H1 (cell line): ENCODE measurements around the gene DCP2. TPM values are rescaled to one million over a fixed set of nuclear protein-coding genes. Genes with fewer than 3 reads are reported as not detected.
A peak's percentile ranks its signal among the peaks of the same experiment; 100 is the strongest.

ENCODE experiments used
- CTCF ChIA-PET: fragments of 300-600 bp; sonication (Branson Sonifier 250); formaldehyde crosslinking; loops from one replicate; lab custom pipeline; 2021; ENCODE audit not compliant: partially characterized antibody; lab: Charles Lee
- POLR2A ChIA-PET: fragments of 300-600 bp; sonication (Branson Sonifier 250); formaldehyde crosslinking; loops from one replicate; lab custom pipeline; 2021; ENCODE audit warnings: inconsistent platforms; ENCODE audit not compliant: partially characterized antibody; lab: Charles Lee
- DNase-seq, 2 experiments: peaks; one replicate each; pipeline versions ENCODE4 v3.0.0 to v3.0.0-alpha.2; 2010 to 2022; ENCODE audit warnings: low spot score in 2 of 2, low read depth in 1 of 2, mixed read lengths in 1 of 2
- FAIRE-seq: peaks from 2 replicates; lab custom pipeline; 2011; peaks lifted over from hg19 to GRCh38; lab: Jason Lieb, UNC
- H2AFZ ChIP-seq: 2 replicates; pipeline ENCODE4 v1.8.1; 2012; ENCODE audit warnings: low read length, inconsistent platforms
- H2AK5ac ChIP-seq: 2 replicates; pipeline ENCODE4 v1.6.1; 2013; ENCODE audit warnings: low read depth, low read length
- H2BK120ac ChIP-seq: replicated peaks from 2 replicates; pipeline ENCODE3; 2013; ENCODE audit warnings: low read depth, low read length, inconsistent platforms
- H2BK12ac ChIP-seq: 2 replicates; pipeline ENCODE4 v1.6.1; 2013; ENCODE audit warnings: low read depth, low read length
- H2BK15ac ChIP-seq: 2 replicates; pipeline ENCODE4 v1.6.1; 2013; ENCODE audit warnings: low read length
- H2BK20ac ChIP-seq: 2 replicates; pipeline ENCODE4 v1.6.1; 2013; ENCODE audit warnings: low read length
- H2BK5ac ChIP-seq: 2 replicates; pipeline ENCODE4 v1.6.1; 2013; ENCODE audit warnings: low read depth, low read length
- H3K14ac ChIP-seq: 2 replicates; pipeline ENCODE4 v1.6.1; 2013; ENCODE audit warnings: inconsistent platforms; ENCODE audit not compliant: insufficient read length
- H3K18ac ChIP-seq: 2 replicates; pipeline ENCODE4 v1.6.1; 2013; ENCODE audit warnings: low read length; ENCODE audit errors: extremely low read depth
- H3K23ac ChIP-seq: 2 replicates; pipeline ENCODE4 v1.6.1; 2013; ENCODE audit warnings: inconsistent platforms; ENCODE audit not compliant: insufficient read length
- H3K23me2 ChIP-seq: 2 replicates; pipeline ENCODE4 v1.6.1; 2013; ENCODE audit warnings: low read depth, low read length
- H3K27ac ChIP-seq: 2 replicates; pipeline ENCODE4 v1.6.1; 2011; ENCODE audit warnings: low read depth, low read length, inconsistent platforms
- H3K27me3 ChIP-seq, 4 experiments: replicated peaks in 1 of 4; 1 replicate in 1 of 4; 2 replicates in 3 of 4; pipeline versions ENCODE4 v1.6.1 to v1.8.1; 2011 to 2013; ENCODE audit warnings: low read length in 3 of 4, mild to moderate bottlenecking in 3 of 4, inconsistent platforms in 2 of 4, mixed read lengths in 2 of 4, moderate library complexity in 1 of 4; ENCODE audit not compliant: control insufficient read depth in 3 of 4, insufficient read depth in 3 of 4; ENCODE audit errors: extremely low read depth in 1 of 4
- H3K36me3 ChIP-seq, 4 experiments: 2 replicates each; pipeline versions ENCODE4 v1.6.1 to v1.8.1; 2011 to 2013; ENCODE audit warnings: mild to moderate bottlenecking in 4 of 4, low read length in 3 of 4, moderate library complexity in 2 of 4, control low read depth in 1 of 4, inconsistent platforms in 1 of 4; ENCODE audit not compliant: insufficient read depth in 4 of 4, control insufficient read depth in 2 of 4
- H3K4ac ChIP-seq: replicated peaks from 2 replicates; pipeline ENCODE3; 2013; ENCODE audit warnings: low read length, low read depth, mixed read lengths, inconsistent platforms; ENCODE audit not compliant: insufficient read length
- H3K4me1 ChIP-seq, 4 experiments: replicated peaks in 1 of 4; 1 replicate in 1 of 4; 2 replicates in 3 of 4; pipeline versions ENCODE4 v1.6.1 to v1.8.1; 2011 to 2013; ENCODE audit warnings: low read length in 3 of 4, inconsistent platforms in 2 of 4, mixed read lengths in 1 of 4; ENCODE audit not compliant: insufficient read depth in 4 of 4, control insufficient read depth in 3 of 4
- H3K4me2 ChIP-seq, 2 experiments: 2 replicates each; pipeline versions ENCODE4 v1.6.1 to v1.8.1; 2011 to 2013; ENCODE audit warnings: low read depth in 2 of 2, low read length in 2 of 2, control low read depth in 1 of 2, inconsistent platforms in 1 of 2, mild to moderate bottlenecking in 1 of 2; ENCODE audit not compliant: insufficient read depth in 1 of 2
- H3K4me3 ChIP-seq, 4 experiments: fragments of 200-600, 300-600 bp in 1 of 4; sonication (generic), shearing (Covaris generic), sonication (Bioruptor Twin) in 1 of 4; 2 replicates each; pipeline versions ENCODE4 v1.5.1 to v1.8.1; 2011 to 2016; ENCODE audit warnings: low read length in 4 of 4, low read depth in 3 of 4, control low read depth in 2 of 4, inconsistent platforms in 2 of 4, mild to moderate bottlenecking in 2 of 4, mixed read lengths in 1 of 4, moderate library complexity in 1 of 4; ENCODE audit not compliant: insufficient read depth in 2 of 4; ENCODE audit errors: extremely low read depth in 1 of 4
- H3K56ac ChIP-seq: replicated peaks from 2 replicates; pipeline ENCODE3; 2013; ENCODE audit warnings: low read depth, mild to moderate bottlenecking, mixed read lengths, low read length, inconsistent platforms; ENCODE audit not compliant: insufficient read length
- H3K79me1 ChIP-seq: 2 replicates; pipeline ENCODE4 v1.6.1; 2013; ENCODE audit warnings: low read depth, low read length, control low read depth
- H3K79me2 ChIP-seq, 2 experiments: 2 replicates each; pipeline versions ENCODE4 v1.6.1 to v1.8.1; 2012 to 2013; ENCODE audit warnings: low read length in 2 of 2, mild to moderate bottlenecking in 2 of 2, inconsistent platforms in 1 of 2; ENCODE audit not compliant: insufficient read depth in 2 of 2, control insufficient read depth in 1 of 2
- H3K9ac ChIP-seq, 4 experiments: replicated peaks in 1 of 4; 1 replicate in 1 of 4; 2 replicates in 3 of 4; pipeline versions ENCODE4 v1.6.1 to v1.8.1; 2011 to 2013; ENCODE audit warnings: low read depth in 3 of 4, low read length in 3 of 4, control low read depth in 2 of 4, mild to moderate bottlenecking in 2 of 4, moderate library complexity in 2 of 4, inconsistent platforms in 1 of 4; ENCODE audit errors: extremely low read depth in 1 of 4
- H3K9me3 ChIP-seq, 2 experiments: 2 replicates each; pipeline versions ENCODE4 v1.6.1 to v1.8.1; 2012 to 2013; ENCODE audit warnings: mild to moderate bottlenecking in 2 of 2, moderate library complexity in 2 of 2, control low read depth in 1 of 2, inconsistent platforms in 1 of 2, low read depth in 1 of 2, low read length in 1 of 2, mixed read lengths in 1 of 2; ENCODE audit not compliant: insufficient read depth in 2 of 2
- H4K20me1 ChIP-seq, 2 experiments: replicated peaks in 1 of 2; 2 replicates each; pipeline versions ENCODE3 to v1.8.1; 2011 to 2013; ENCODE audit warnings: inconsistent platforms in 2 of 2, low read length in 2 of 2, mild to moderate bottlenecking in 1 of 2; ENCODE audit not compliant: insufficient read depth in 2 of 2, control insufficient read depth in 1 of 2
- H4K5ac ChIP-seq: 2 replicates; pipeline ENCODE4 v1.6.1; 2013; ENCODE audit warnings: low read length, low read depth, mixed read lengths, inconsistent platforms; ENCODE audit not compliant: insufficient read length
- H4K8ac ChIP-seq: 2 replicates; pipeline ENCODE4 v1.8.0; 2013; ENCODE audit warnings: mild to moderate bottlenecking, moderate library complexity, low read length, inconsistent platforms; ENCODE audit not compliant: insufficient read depth; ENCODE audit errors: extremely low read depth
- H4K91ac ChIP-seq: replicated peaks from 2 replicates; pipeline ENCODE3; 2013; ENCODE audit warnings: low read length, mixed read lengths, inconsistent platforms; ENCODE audit not compliant: insufficient read length
- CREB1 ChIP-seq: IDR thresholded peaks from 2 replicates; pipeline ENCODE4 v1.6.1; 2012; ENCODE audit warnings: inconsistent platforms
- KDM5A ChIP-seq: fragments of 200-600 bp; IDR thresholded peaks from 2 replicates; pipeline ENCODE4 v1.7.1; 2012; ENCODE audit warnings: mild to moderate bottlenecking, low read length, inconsistent platforms, mixed read lengths
- MAX ChIP-seq: IDR thresholded peaks from 2 replicates; pipeline ENCODE4 v1.6.1; 2012; ENCODE audit warnings: inconsistent platforms
- PHF8 ChIP-seq: fragments of 200-600 bp; sonication (generic); conservative IDR thresholded peaks from 2 replicates; pipeline ENCODE4 v1.7.1; 2012; ENCODE audit warnings: low read depth, mild to moderate bottlenecking, inconsistent platforms, low read length, moderate library complexity
- POLR2AphosphoS5 ChIP-seq: IDR thresholded peaks from 2 replicates; pipeline ENCODE4 v1.6.1; 2011; ENCODE audit warnings: low read depth, low read length
- RAD21 ChIP-seq, 2 experiments: IDR thresholded peaks in 1 of 2; conservative IDR thresholded peaks in 1 of 2; 2 replicates each; pipeline ENCODE4 v1.6.1; 2011; ENCODE audit warnings: low read depth in 2 of 2, low read length in 2 of 2, improper control_type of control experiment in 1 of 2, inconsistent platforms in 1 of 2, mild to moderate bottlenecking in 1 of 2, moderate library complexity in 1 of 2
- USF2 ChIP-seq: IDR thresholded peaks from 2 replicates; pipeline ENCODE4 v1.6.1; 2011; ENCODE audit warnings: low read length, improper control_type of control experiment
- YY1 ChIP-seq: IDR thresholded peaks from 2 replicates; pipeline ENCODE4 v1.6.1; 2011; ENCODE audit warnings: low read depth, mild to moderate bottlenecking, low read length
- ZNF274 ChIP-seq: IDR thresholded peaks from 2 replicates; pipeline ENCODE4 v1.7.0; 2012; ENCODE audit warnings: low read length, borderline replicate concordance; ENCODE audit errors: extremely low read depth
- WGBS, 2 experiments: shearing (Covaris generic) in 1 of 2; methylation state at CpG; one replicate each; pipeline versions ENCODE4 v1.1.6 to v1.1.7; 2013 to 2015; ENCODE audit warnings: low lambda C conversion rate in 2 of 2, mixed read lengths in 2 of 2, inconsistent platforms in 1 of 2, low coverage in 1 of 2, missing lambda C conversion rate in 1 of 2; ENCODE audit not compliant: insufficient replicate concordance in 2 of 2, insufficient coverage in 1 of 2, insufficient read length in 1 of 2; ENCODE audit errors: extremely low coverage in 1 of 2, missing lambda C conversion rate in 1 of 2; 5-methylcytosine and 5-hydroxymethylcytosine counted together
- polyA plus RNA-seq, 7 experiments: library from polyadenylated mRNA; depleted of rRNA in 3 of 7; stranded (reverse) in 5 of 7; unstranded in 2 of 7; fragments of >200 nt in 5 of 7; fragments of 200-250 nt in 2 of 7; gene quantifications; 1 replicate in 5 of 7; 2 replicates in 1 of 7; 4 replicates in 1 of 7; pipeline versions ENCODE4 v1.2.1 to v1.2.3, GENCODE V29; 2011 to 2013; ENCODE audit warnings: missing spikeins in 2 of 7, mixed read lengths in 2 of 7
- total RNA-seq: library from RNA; stranded (reverse); fragmentation: NEBNext Ultra II Directional; extraction: Animal tissue kit (Norgen Biotek cat#: 25700); gene quantifications from 2 replicates; pipeline ENCODE4 v1.2.1, GENCODE V29; 2021

The DCP2 gene
- total and polyA plus RNA-seq, 2 of the 8 experiments (the other 6 are each of a cell fraction or from before 2014, with no cell fraction given): 14.4 to 162 TPM

- no peak overlapping the region for H2AFZ ChIP-seq
- 96% methylated on average over 2 of the region's 2 CpGs; no CpG with 5 or more reads in 1 of the 2 experiments for WGBS, 2 experiments
- no peak overlapping the region for H2BK120ac ChIP-seq
- H3K27me3 ChIP-seq: no peaks in the 10 kb centered on the region
- no peak overlapping the region for H2BK5ac ChIP-seq
- H3K4me1 ChIP-seq: peaks cover 2 to 15% (median 8%) of the 10 kb centered on the region in 4 experiments; a peak in 5 of 7 replicates
- H4K20me1 ChIP-seq: no peaks in the 10 kb centered on the region
- H3K4me3 ChIP-seq: no peak overlapping the region
- no peak overlapping the region for H3K18ac ChIP-seq
- peak overlapping the region; percentile 59 for H4K91ac ChIP-seq
- no peak overlapping the region for H3K4ac ChIP-seq
- no peak overlapping the region for H3K4me2 ChIP-seq
- POLR2A ChIA-PET: no interaction called here
- no peak overlapping the region for H3K56ac ChIP-seq
- H2BK15ac ChIP-seq: no peak overlapping the region; the same call in 1 of the 2 replicates
- no peak overlapping the region for H3K27ac ChIP-seq
- H4K8ac ChIP-seq: no peak overlapping the region
- H3K14ac ChIP-seq: no peak overlapping the region
- H2BK12ac ChIP-seq: peak overlapping the region; percentile 41; the same call in 1 of the 2 replicates
- H3K9me3 ChIP-seq: no peaks in the 10 kb centered on the region
- no peaks in the 10 kb centered on the region for H3K79me2 ChIP-seq
- peak overlapping the region; percentile 70; the same call in 1 of the 2 replicates for H2AK5ac ChIP-seq
- no peaks in the 10 kb centered on the region for H3K23me2 ChIP-seq
- no peak overlapping the region for H4K5ac ChIP-seq
- H2BK20ac ChIP-seq: peak overlapping the region; percentile 64; the same call in 1 of the 2 replicates
- no peak overlapping the region for H3K9ac ChIP-seq
- no peak overlapping the region for H3K23ac ChIP-seq
- CTCF ChIA-PET: interaction anchor here (0.8 to 0.9 kb wide), 2 partner anchors 25 to 256 kb away, joined by 3 to 4 read pairs; no protein-coding TSS in a partner anchor
- FAIRE-seq (no peak), DNase-seq (no peak)
- peaks cover 0 to 3% (median under 1%) of the 10 kb centered on the region in 4 experiments; a peak in 1 of 8 replicates for H3K36me3 ChIP-seq
- no peaks in the 10 kb centered on the region; the same call in 1 of the 2 replicates for H3K79me1 ChIP-seq
- TF ChIP-seq CREB1 (no peak), MAX (no peak), USF2 (no peak), KDM5A (no peak), POLR2AphosphoS5 (no peak), RAD21 (IDR thresholded peaks at IDR 0.05 in 1 of 2, conservative IDR thresholded peaks at IDR 0.05 in 1 of 2; ENCODE audit: low read depth in 2 of 2, low read length in 2 of 2) (no peak), ZNF274 (no peak), PHF8 (no peak), YY1 (no peak)
Observed at GRCh38 chr5:113068559-113068958, 92.0 kb downstream of the DCP2 start.
